Mesenteric fat pad (tissue), 1 donor: Measurements from ENCODE around the gene LGALS3BP. TPM values are rescaled to one million over a fixed set of nuclear protein-coding genes. Genes with fewer than 3 reads are reported as not detected.

Experiments used
- DNase-seq: peaks from one replicate; pipeline ENCODE4 v3.0.0-alpha.2; 2020; ENCODE audit warnings: low spot score
- total RNA-seq: library from RNA; stranded (reverse); fragmentation: NEBNext Ultra II Directional; extraction: Animal tissue kit (Norgen Biotek cat#: 25700); gene quantifications from one replicate; pipeline ENCODE4 v1.2.1, GENCODE V29; 2021
- donor health status: DM: yes; HTN: yes; CAD: no.

LGALS3BP gene
- total RNA-seq, 1 donor from 2014 or later, result 417 TPM

DNA sequence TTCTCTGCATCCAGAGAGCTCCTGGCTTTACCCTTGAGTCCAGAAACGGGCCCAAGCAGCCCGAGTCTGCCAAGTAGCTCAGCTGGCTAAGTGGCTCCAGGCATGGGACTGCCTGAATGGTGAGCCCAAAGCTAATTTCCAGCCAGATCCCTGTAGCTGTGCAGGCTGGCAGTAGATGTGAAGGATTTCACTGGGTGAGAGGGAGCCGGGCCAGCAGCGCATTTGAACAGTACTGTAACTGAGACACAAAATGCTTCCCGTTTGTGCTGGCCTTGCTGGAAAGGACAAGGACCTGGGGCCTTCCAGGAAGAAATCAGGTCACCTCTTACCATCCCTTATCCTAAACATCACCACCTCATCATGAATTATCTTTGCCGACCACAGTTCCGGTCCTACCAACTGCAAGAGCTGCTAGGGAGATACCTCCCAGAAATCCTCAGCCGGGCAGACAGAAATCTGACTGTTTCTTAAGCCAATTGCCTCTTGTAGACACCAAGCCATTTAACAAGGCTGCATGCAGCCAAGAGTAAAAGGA, 58.2 kb downstream of the LGALS3BP start:
- DNase-seq, result no peak

Other genes with a start within 250 kb of the LGALS3BP start
- gene CYTH1, start 197.7 kb downstream of the LGALS3BP start, total RNA-seq, result 54.9 TPM
- 93.9 TPM for gene USP36, start 139.1 kb downstream of the LGALS3BP start, total RNA-seq
- 6.5 TPM for gene CEP295NL, start 76.7 kb downstream of the LGALS3BP start, total RNA-seq
- gene TIMP2, start 54.5 kb downstream of the LGALS3BP start, total RNA-seq, result 351 TPM
- gene CANT1, start 29.8 kb upstream of the LGALS3BP start, total RNA-seq, result 37.9 TPM
- gene C1QTNF1, start 44.2 kb upstream of the LGALS3BP start, total RNA-seq, result 563 TPM
- 38.8 TPM for gene ENGASE, start 94.9 kb upstream of the LGALS3BP start, total RNA-seq